Left lung (tissue), 10 donors: ENCODE measurements around the gene SSC5D. TPM values are rescaled to one million over a fixed set of nuclear protein-coding genes. Genes with fewer than 3 reads are reported as not detected.

Experiments
- ATAC-seq: fragments of 200-7000 bp; cut with Tn5 transposase; one replicate; pipeline ENCODE4 v1.9.1; 2020; ENCODE audit warnings: moderate library complexity
- DNase-seq, 4 donors: peaks; one replicate each; pipeline ENCODE4 v3.0.0-alpha.2; 2013 to 2020
- H3K27ac ChIP-seq, 2 donors: fragments of 200-600 bp; sonication (generic) in 1 of 2; one replicate each; pipeline versions ENCODE4 v1.5.0 to v1.8.0; 2020 to 2021
- H3K27me3 ChIP-seq, 2 donors: fragments of 200-600 bp; sonication (generic) in 1 of 2; one replicate each; pipeline versions ENCODE4 v1.5.0 to v1.8.0; 2020 to 2021
- H3K36me3 ChIP-seq, 2 donors: fragments of 200-600 bp; sonication (generic) in 1 of 2; one replicate each; pipeline versions ENCODE4 v1.5.0 to v1.8.0; 2020 to 2021
- H3K4me1 ChIP-seq, 2 donors: fragments of 200-600 bp; one replicate each; pipeline ENCODE4 v1.8.0; 2021
- H3K4me3 ChIP-seq, 2 donors: fragments of 200-600 bp; sonication (generic) in 1 of 2; one replicate each; pipeline versions ENCODE4 v1.5.0 to v1.8.0; 2020 to 2021; ENCODE audit warnings: mild to moderate bottlenecking in 1 of 2
- H3K9me3 ChIP-seq, 2 donors: fragments of 200-600 bp; sonication (generic) in 1 of 2; one replicate each; pipeline versions ENCODE4 v1.5.0 to v1.8.0; 2020 to 2021
- CTCF ChIP-seq, 2 donors: fragments of 200-600 bp; sonication (generic) in 1 of 2; IDR thresholded peaks; one replicate each; pipeline versions ENCODE4 v1.5.0 to v1.8.0; 2021; ENCODE audit warnings: antibody characterized with exemption in 2 of 2
- intact Hi-C, 2 donors: fragments of 100-400 bp; cut with DNase I; formaldehyde crosslinking; loops; one replicate each; pipeline versions ENCODE4 v1.11.2 to v1.14.2; 2022
- polyA plus RNA-seq, 6 donors: library from polyadenylated mRNA; unstranded; fragments of 120-200 nt; gene quantifications; one replicate each; pipeline ENCODE4 v1.2.1, GENCODE V29; 2013; ENCODE audit not compliant: insufficient read length in 6 of 6
- total RNA-seq, 2 donors: library from RNA; stranded (reverse); fragmentation: NEBNext Ultra II Directional; extraction: Animal tissue kit (Norgen Biotek cat#: 25700); gene quantifications; one replicate each; pipeline ENCODE4 v1.2.1, GENCODE V29; 2021
- donor health status: DM: no; HTN: yes; CAD: no.
- donor health status: DM: no; HTN: no; CAD: no.

Gene SSC5D
- total and polyA plus RNA-seq, 8 donors: 4.1 to 45.9 (median 8.0) TPM

- ATAC-seq (no peak), DNase-seq (no peak)
- intact Hi-C loops: loop anchor here in 1 of 2 donors (10.0 kb wide), 1 partner anchor 85 kb away; the partner anchor contains the start of genes ZNF524 and ZNF865
- H3K27ac ChIP-seq: no peak overlapping the region
- H3K4me3 ChIP-seq: no peak overlapping the region
- H3K9me3 ChIP-seq: no peaks in the 10 kb centered on the region
- no peaks in the 10 kb centered on the region for H3K36me3 ChIP-seq
- H3K4me1 ChIP-seq: no peaks in the 10 kb centered on the region
- H3K27me3 ChIP-seq: peaks cover 0 to 5% of the 10 kb centered on the region in 2 donors
- no peak for TF ChIP-seq CTCF (IDR thresholded peaks at IDR 0.05)
Measured at GRCh38 chr19:55519451-55520311, 31.4 kb downstream of the SSC5D start.

GRCh38 chr19:55520691-55521292, 32.6 kb downstream of the SSC5D start:
- no peak for TF ChIP-seq CTCF (IDR thresholded peaks at IDR 0.05)

GRCh38 chr19:55525289-55526101, 37.3 kb downstream of the SSC5D start:
- no peak overlapping the region for H3K4me3 ChIP-seq
- no peak for TF ChIP-seq CTCF (IDR thresholded peaks at IDR 0.05)
- ATAC-seq: no peak
- no peak for DNase-seq
- intact Hi-C loops: no loop called here
- H3K4me1 ChIP-seq: peaks cover 0 to 7% of the 10 kb centered on the region in 2 donors
- H3K27ac ChIP-seq: no peak overlapping the region
- peaks cover 0 to 24% of the 10 kb centered on the region in 2 donors for H3K27me3 ChIP-seq
- H3K9me3 ChIP-seq: no peaks in the 10 kb centered on the region
- H3K36me3 ChIP-seq: no peaks in the 10 kb centered on the region

More at GRCh38 chr19:55520691-55521292, 32.6 kb downstream of the SSC5D start:
- Histone ChIP-seq H3K27me3 (peaks cover 0 to 4% of the 10 kb centered on the region in 2 donors), H3K36me3 (no peaks in the 10 kb centered on the region), H3K27ac (no peak overlapping the region), H3K4me3 (no peak overlapping the region), H3K4me1 (no peaks in the 10 kb centered on the region), H3K9me3 (no peaks in the 10 kb centered on the region)
- no peak for DNase-seq
- intact Hi-C loops: no loop called here
- ATAC-seq: no peak

DNA sequence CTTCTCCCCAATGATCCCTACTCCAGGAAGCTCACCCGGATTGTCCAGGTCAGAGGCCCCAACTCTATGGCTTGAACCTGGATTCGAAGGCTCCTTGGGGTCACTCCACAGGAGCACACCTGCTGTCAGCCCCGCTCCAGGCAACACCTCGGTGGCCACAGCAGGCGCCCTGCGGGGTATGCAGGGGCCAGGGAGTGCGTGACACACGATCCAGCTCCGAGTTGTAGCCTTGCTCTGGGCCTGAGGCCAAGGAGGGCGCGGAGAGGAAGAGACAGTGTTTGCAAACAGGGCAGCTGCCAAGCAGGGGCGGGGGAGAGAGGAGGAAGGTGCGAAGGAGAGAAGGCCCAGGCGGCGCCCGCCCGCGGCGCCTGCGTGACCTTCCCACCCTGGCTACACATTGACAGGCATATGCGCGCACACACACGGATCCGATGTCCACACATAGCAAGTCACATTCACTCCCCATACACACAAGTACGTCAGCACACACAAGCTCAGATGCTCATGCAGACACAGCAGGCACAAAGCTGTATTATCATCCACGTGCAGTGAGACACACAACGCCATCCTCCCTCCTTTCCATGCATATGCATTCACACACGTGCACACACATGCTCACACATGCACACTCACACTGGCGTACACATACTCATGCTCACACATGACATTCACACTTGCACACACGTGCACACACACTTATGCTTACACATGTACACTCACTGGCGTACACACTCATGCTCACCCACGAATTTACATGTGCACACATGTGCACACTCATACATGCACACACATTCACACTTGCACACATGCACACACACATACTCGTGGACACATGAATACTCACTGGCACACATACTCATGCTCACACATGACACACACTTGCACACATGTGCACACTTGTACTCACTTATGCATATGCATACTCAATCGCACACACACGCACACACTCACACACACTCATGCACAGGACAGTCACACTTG, 38.3 kb downstream of the SSC5D start:
- no peak for TF ChIP-seq CTCF (IDR thresholded peaks at IDR 0.05)
- H3K4me1 ChIP-seq: peaks cover 0 to 7% of the 10 kb centered on the region in 2 donors
- H3K9me3 ChIP-seq: no peaks in the 10 kb centered on the region
- peak in 3 of 4 donors; percentile 59 to 84 (median 63) for DNase-seq
- H3K27me3 ChIP-seq: peaks cover 0 to 24% of the 10 kb centered on the region in 2 donors
- H3K36me3 ChIP-seq: no peaks in the 10 kb centered on the region
- H3K4me3 ChIP-seq: no peak overlapping the region
- ATAC-seq: peak; percentile 81
- H3K27ac ChIP-seq: no peak overlapping the region
- intact Hi-C loops: no loop called here
